Measurements from ENCODE around the gene DHRSX. TPM values are rescaled to one million over a fixed set of nuclear protein-coding genes. Genes with fewer than 3 reads are reported as not detected.
A peak's percentile ranks its signal among the peaks of the same experiment; 100 is the strongest.
"Not testable (repeated sequence)": the region's sequence is repeated elsewhere in the genome, so short reads cannot be mapped to it uniquely, and the experiment has no call there.

DHRSX gene
- total RNA-seq, 3 donors from 2014 or later: 24.9 to 52.4 (median 37.5) TPM

DNA sequence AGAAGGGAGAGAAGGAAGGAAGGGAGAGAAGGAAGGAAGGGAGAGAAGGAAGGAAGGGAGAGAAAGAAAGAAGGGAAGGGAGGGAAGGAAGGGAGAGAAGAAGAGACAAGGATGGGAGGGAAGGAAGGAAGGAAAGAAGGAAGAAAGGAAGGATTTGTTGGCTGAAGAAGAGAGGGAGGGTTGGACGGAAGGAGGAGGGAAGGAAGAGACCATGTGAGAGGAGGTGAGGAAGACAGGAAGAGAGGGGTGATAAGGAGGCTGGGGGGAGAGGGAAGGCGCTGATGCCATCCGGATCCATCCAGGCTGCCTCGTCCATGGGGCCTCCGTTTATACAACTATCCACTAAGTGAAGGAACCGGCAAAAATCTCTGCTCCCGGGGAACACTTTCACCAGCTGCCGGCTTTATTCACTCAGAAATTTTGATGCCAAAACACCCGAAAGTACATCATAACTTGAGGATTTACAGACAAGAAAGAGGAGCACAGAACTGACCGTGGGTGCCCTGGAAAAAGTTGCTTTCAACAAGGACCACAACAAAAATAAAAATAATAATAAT lies 14.9 kb downstream of the DHRSX start:
- ATAC-seq: no peak

DNA sequence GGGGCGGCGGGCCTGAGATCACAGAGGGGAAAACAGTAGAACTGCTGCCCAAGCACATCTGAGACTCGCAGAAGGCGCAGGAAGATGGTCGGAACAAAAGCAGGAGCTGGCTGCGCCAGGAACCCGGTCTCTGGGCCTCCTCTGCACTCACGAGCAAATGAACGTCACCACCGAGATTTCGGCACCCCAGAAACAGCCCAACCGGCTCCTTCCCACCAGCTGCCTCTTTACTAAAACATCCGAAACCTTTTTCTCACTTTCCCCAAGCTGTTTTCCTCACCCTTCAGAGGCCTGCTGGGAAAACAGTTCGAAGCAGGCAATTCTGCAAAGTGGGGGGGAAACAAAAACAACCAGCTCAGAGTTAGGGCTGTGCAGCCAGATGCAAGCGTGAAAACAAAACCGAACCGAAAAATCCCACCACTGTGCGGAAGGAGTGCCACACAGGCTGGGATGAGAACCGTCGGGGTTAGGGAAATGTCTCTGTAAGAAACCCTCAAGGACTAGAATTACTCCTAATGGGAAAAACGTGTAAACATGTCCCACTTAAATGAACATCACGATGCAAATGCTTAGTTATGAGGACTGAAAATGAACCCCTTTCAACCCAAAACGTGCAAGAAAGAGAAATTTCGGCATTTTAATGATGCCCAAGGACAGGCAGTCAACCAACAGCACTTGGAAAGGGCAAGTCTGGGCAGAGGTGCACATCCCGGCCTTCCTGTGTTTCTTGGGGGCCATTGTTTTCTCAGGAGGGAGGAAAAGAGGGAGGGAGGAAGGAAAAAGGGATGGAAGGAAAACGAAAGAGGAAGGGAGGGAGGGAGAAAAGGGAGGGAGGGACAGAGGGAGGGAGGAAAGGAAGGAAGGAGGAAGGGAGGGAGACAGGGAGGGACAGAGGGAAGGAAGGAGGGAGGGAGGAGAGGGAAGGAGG lies 15.8 kb downstream of the DHRSX start:
- peak in 1 of 3 donors; percentile 30 for DNase-seq
- H3K4me3 ChIP-seq: no peak overlapping the region
- intact Hi-C loops (cut with DNase I, micrococcal nuclease): no loop called here
- H3K9me3 ChIP-seq: no peaks in the 10 kb centered on the region
- ATAC-seq: no peak
- peaks cover 6% of the 10 kb centered on the region for H3K36me3 ChIP-seq (ENCODE audit: low read depth)
- H3K4me1 ChIP-seq (ENCODE audit: low read depth): no peaks in the 10 kb centered on the region
- TF ChIP-seq, protein P1, sequence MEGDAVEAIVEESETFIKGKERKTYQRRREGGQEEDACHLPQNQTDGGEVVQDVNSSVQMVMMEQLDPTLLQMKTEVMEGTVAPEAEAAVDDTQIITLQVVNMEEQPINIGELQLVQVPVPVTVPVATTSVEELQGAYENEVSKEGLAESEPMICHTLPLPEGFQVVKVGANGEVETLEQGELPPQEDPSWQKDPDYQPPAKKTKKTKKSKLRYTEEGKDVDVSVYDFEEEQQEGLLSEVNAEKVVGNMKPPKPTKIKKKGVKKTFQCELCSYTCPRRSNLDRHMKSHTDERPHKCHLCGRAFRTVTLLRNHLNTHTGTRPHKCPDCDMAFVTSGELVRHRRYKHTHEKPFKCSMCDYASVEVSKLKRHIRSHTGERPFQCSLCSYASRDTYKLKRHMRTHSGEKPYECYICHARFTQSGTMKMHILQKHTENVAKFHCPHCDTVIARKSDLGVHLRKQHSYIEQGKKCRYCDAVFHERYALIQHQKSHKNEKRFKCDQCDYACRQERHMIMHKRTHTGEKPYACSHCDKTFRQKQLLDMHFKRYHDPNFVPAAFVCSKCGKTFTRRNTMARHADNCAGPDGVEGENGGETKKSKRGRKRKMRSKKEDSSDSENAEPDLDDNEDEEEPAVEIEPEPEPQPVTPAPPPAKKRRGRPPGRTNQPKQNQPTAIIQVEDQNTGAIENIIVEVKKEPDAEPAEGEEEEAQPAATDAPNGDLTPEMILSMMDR (IDR thresholded peaks at IDR 0.05): no peak

More for the DNA sequence above, 14.9 kb downstream of the DHRSX start:
- H3K4me3 ChIP-seq: no peak overlapping the region
- no peak for DNase-seq
- peaks cover 9% of the 10 kb centered on the region for H3K36me3 ChIP-seq (ENCODE audit: low read depth)
- intact Hi-C loops (cut with DNase I, micrococcal nuclease): no loop called here
- TF ChIP-seq, protein P1 (IDR thresholded peaks at IDR 0.05): no peak
- H3K9me3 ChIP-seq: no peaks in the 10 kb centered on the region
- no peaks in the 10 kb centered on the region for H3K4me1 ChIP-seq (ENCODE audit: low read depth)

DNA sequence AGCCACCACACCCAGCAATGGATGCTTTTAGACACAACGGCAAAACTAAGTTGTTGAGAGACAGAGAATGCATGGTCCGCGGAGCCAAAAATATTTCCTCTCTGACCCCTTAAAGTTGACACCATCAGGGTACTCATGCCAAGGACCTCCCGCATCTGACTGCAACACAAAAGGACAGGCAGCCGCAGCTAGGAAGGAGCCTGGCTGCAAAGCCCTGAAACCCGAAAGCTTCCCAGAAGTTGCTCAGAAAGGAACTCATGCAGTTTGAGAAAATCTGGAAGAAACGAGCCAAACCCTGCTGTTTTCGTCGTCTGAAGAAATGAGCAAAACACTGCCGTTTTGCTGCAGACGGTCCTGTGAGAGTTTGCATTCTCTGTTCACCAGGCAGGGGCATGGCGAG lies 16.5 kb downstream of the DHRSX start:
- ATAC-seq (no peak), DNase-seq (no peak)
- TF ChIP-seq, protein P1 (IDR thresholded peaks at IDR 0.05): no peak
- Histone ChIP-seq H3K4me1 (ENCODE audit: low read depth) (no peaks in the 10 kb centered on the region), H3K9me3 (no peaks in the 10 kb centered on the region), H3K36me3 (ENCODE audit: low read depth) (peaks cover 3% of the 10 kb centered on the region), H3K4me3 (no peak overlapping the region)
- intact Hi-C loops (cut with DNase I, micrococcal nuclease): no loop called here

DNA sequence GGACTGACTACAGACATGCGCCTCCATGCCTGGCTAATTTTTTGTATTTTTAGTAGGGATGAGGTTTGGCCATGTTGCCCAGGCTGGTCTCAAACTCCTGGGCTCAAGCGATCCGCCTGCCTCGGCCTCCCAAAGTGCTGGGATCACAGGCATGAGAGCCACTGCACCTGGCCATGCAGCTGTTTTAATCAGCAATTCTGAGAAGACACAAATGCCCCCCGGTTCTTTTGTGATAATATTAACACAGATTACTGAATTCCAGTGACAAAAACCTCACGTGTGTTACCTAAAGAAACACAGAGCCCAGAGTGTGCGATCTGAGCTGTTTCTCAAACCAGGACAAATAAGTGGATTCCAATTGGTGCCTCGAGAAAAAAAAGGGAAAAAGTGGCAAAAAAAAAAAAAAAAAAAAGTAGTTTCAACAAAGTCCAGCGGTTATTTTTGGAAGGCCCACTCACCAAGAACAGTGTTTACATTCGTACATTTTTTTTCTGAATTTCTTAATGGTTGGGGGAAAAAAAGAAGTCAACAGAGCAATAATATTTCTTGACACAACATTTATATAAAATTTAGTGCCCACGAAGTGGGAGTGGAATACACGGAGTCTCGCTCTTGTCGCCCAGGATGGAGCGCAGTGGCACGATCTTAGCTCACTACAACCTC lies 17.2 kb downstream of the DHRSX start:
- ATAC-seq: no peak
- intact Hi-C loops (cut with DNase I, micrococcal nuclease): no loop called here
- Histone ChIP-seq H3K36me3 (ENCODE audit: low read depth) (no peaks in the 10 kb centered on the region), H3K4me3 (no peak overlapping the region), H3K9me3 (no peaks in the 10 kb centered on the region), H3K4me1 (ENCODE audit: low read depth) (no peaks in the 10 kb centered on the region)
- TF ChIP-seq, protein P1 (IDR thresholded peaks at IDR 0.05): no peak
- DNase-seq: peak in 1 of 3 donors; percentile 12

DNA sequence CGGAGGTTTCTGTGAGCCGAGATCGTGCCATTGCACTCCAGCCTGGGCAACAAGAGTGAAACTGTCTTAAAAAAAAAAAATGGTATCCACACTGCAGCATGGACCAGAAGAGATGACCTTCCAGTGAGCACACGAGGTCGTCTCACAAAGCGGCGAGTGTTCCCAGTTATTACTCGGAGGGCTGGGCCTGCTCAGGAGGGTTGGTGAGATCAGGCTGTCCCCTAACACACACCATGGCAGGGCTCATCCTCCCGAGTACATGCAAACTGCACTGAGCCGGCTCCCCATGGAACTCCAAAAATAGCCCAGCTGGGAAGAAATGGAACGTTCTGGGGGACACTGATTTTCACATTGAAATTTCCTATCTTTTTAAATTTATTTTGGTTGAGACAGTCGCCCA lies 19.2 kb downstream of the DHRSX start:
- intact Hi-C loops (cut with DNase I, micrococcal nuclease); H3K36me3 ChIP-seq (ENCODE audit: low read depth); H3K4me1 ChIP-seq (ENCODE audit: low read depth); ATAC-seq; H3K9me3 ChIP-seq; H3K4me3 ChIP-seq; DNase-seq: not testable (repeated sequence)

DNA sequence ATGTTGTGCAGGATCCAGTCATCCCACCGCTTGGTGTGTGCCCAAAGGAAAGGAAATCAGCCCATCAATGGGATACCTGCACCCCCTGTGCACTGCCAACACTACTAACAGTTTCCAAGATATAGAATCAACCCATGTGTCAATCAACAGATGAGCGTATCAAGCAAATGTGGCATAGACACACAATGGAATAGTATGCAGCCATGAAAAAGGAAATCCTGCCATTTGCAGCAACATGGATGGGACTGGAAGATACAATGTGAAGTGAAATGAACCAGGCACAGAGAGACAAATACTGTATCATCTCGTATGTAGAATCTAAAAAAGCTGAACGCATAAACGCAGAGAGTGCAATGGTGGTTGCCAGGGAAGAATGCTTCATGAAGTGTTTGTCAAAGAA lies 20.8 kb downstream of the DHRSX start:
- H3K9me3 ChIP-seq; intact Hi-C loops (cut with DNase I, micrococcal nuclease); DNase-seq; H3K4me3 ChIP-seq; H3K4me1 ChIP-seq (ENCODE audit: low read depth); H3K36me3 ChIP-seq (ENCODE audit: low read depth); ATAC-seq: not testable (repeated sequence)
